GM23338 (cell line): Measurements from ENCODE around the gene ZNF511. TPM values are rescaled to one million over a fixed set of nuclear protein-coding genes. Genes with fewer than 3 reads are reported as not detected.

Source experiments
- ATAC-seq: fragments of 200-7000 bp; cut with Tn5 transposase; 3 replicates; pipeline ENCODE4 v1.9.1; 2020
- DNase-seq: peaks from one replicate; pipeline ENCODE4 v3.0.0-alpha.2; 2015; ENCODE audit warnings: low spot score
- H2AFZ ChIP-seq: fragments of 200-600 bp; sonication (generic); 2 replicates; pipeline ENCODE4 v1.8.0; 2016; ENCODE audit warnings: antibody characterized with exemption, mild to moderate bottlenecking, moderate library complexity
- H3F3A ChIP-seq: fragments of 200-600 bp; sonication (generic); replicated peaks from 2 replicates; pipeline ENCODE4 v1.8.0; 2017; ENCODE audit warnings: antibody characterized with exemption, mixed run types, low read depth
- H3K27ac ChIP-seq: fragments of 200-600 bp; sonication (generic); 2 replicates; pipeline ENCODE4 v1.6.1; 2016; ENCODE audit warnings: low read depth
- H3K27me3 ChIP-seq: fragments of 200-600 bp; sonication (generic); 2 replicates; pipeline ENCODE4 v1.8.0; 2016; ENCODE audit warnings: mild to moderate bottlenecking, mixed run types, moderate library complexity; ENCODE audit not compliant: insufficient read depth
- H3K36me3 ChIP-seq: fragments of 200-600 bp; sonication (generic); 2 replicates; pipeline ENCODE4 v1.8.0; 2016; ENCODE audit warnings: mild to moderate bottlenecking; ENCODE audit not compliant: insufficient read depth
- H3K4me1 ChIP-seq: fragments of 200-600 bp; sonication (generic); 2 replicates; pipeline ENCODE4 v1.8.0; 2016; ENCODE audit warnings: mild to moderate bottlenecking, moderate library complexity; ENCODE audit not compliant: insufficient read depth
- H3K4me2 ChIP-seq: fragments of 200-600 bp; sonication (generic); 2 replicates; pipeline ENCODE4 v1.7.1; 2017; ENCODE audit warnings: mixed run types
- H3K4me3 ChIP-seq: fragments of 200-600 bp; sonication (generic); 2 replicates; pipeline ENCODE4 v1.6.1; 2016; ENCODE audit warnings: mixed run types
- H3K79me2 ChIP-seq: fragments of 200-600 bp; sonication (generic); replicated peaks from 2 replicates; pipeline ENCODE4 v1.8.0; 2017; ENCODE audit warnings: mild to moderate bottlenecking; ENCODE audit not compliant: insufficient read depth
- H3K9me2 ChIP-seq: fragments of 200-600 bp; sonication (generic); 2 replicates; pipeline ENCODE4 v1.8.0; 2017; ENCODE audit not compliant: insufficient read depth
- H4K20me1 ChIP-seq: fragments of 200-600 bp; sonication (generic); replicated peaks from 2 replicates; pipeline ENCODE4 v1.8.0; 2017; ENCODE audit warnings: mild to moderate bottlenecking; ENCODE audit not compliant: insufficient read depth
- H3K27ac Mint-ChIP-seq: 2 replicates; pipeline ENCODE4 v1.8.0; 2020; ENCODE audit warnings: inconsistent platforms, mild to moderate bottlenecking, moderate library complexity, mixed read lengths
- H3K27me3 Mint-ChIP-seq: 3 replicates; pipeline ENCODE4 v1.8.0; 2022; ENCODE audit warnings: low read depth, mild to moderate bottlenecking, moderate library complexity, mixed read lengths, inconsistent platforms; ENCODE audit not compliant: insufficient read depth, poor library complexity
- H3K36me3 Mint-ChIP-seq: 3 replicates; pipeline ENCODE4 v1.8.0; 2021; ENCODE audit warnings: low read depth, mild to moderate bottlenecking, inconsistent platforms, moderate library complexity, mixed read lengths
- H3K4me1 Mint-ChIP-seq: 3 replicates; pipeline ENCODE4 v1.8.0; 2020; ENCODE audit warnings: mild to moderate bottlenecking, inconsistent platforms, mixed read lengths
- H3K4me3 Mint-ChIP-seq: 3 replicates; pipeline ENCODE4 v1.8.0; 2021; ENCODE audit warnings: moderate library complexity, mild to moderate bottlenecking, inconsistent platforms, mixed read lengths
- H3K9me3 Mint-ChIP-seq: 3 replicates; pipeline ENCODE4 v1.8.0; 2020; ENCODE audit warnings: moderate library complexity, mild to moderate bottlenecking, inconsistent platforms, mixed read lengths
- CREB1 ChIP-seq: fragments of 250-450 bp; sonication (Bioruptor Pico); IDR thresholded peaks from 2 replicates; pipeline ENCODE4 v1.5.0; 2020; ENCODE audit warnings: low read depth, mild to moderate bottlenecking, moderate library complexity
- CTCF ChIP-seq, 2 experiments: fragments of 200-600 bp in 1 of 2; sonication (generic) in 1 of 2; conservative IDR thresholded peaks; 2 replicates each; pipeline versions ENCODE4 v1.5.1 to v1.6.1; 2016 to 2017; ENCODE audit warnings: antibody characterized with exemption in 2 of 2, low read depth in 2 of 2, mild to moderate bottlenecking in 2 of 2, moderate library complexity in 1 of 2
- EZH2 ChIP-seq: fragments of 200-600 bp; sonication (generic); IDR thresholded peaks from one replicate; pipeline ENCODE4 v1.8.0; 2017; ENCODE audit warnings: antibody characterized with exemption, mild to moderate bottlenecking, low read depth; ENCODE audit not compliant: unreplicated experiment
- EZH2phosphoT487 ChIP-seq: fragments of 200-600 bp; sonication (generic); IDR thresholded peaks from one replicate; pipeline ENCODE4 v1.8.1; 2018; ENCODE audit warnings: antibody characterized with exemption; ENCODE audit not compliant: unreplicated experiment
- JUNB ChIP-seq: IDR thresholded peaks from one replicate; pipeline ENCODE4 v1.6.1; 2016; ENCODE audit warnings: antibody characterized with exemption; ENCODE audit not compliant: unreplicated experiment
- POLR2AphosphoS5 ChIP-seq: IDR thresholded peaks from 2 replicates; pipeline ENCODE4 v1.6.1; 2016; ENCODE audit warnings: antibody characterized with exemption, low read depth
- REST ChIP-seq: IDR thresholded peaks from one replicate; pipeline ENCODE4 v1.6.1; 2018; ENCODE audit warnings: antibody characterized with exemption; ENCODE audit not compliant: unreplicated experiment
- STAT1 ChIP-seq: IDR thresholded peaks from one replicate; pipeline ENCODE4 v1.6.1; 2016; ENCODE audit warnings: antibody characterized with exemption; ENCODE audit not compliant: unreplicated experiment
- ZNF114 ChIP-seq: fragments of 250-450 bp; sonication (Bioruptor Pico); IDR thresholded peaks from 2 replicates; pipeline ENCODE4 v1.5.0; 2020; ENCODE audit warnings: mild to moderate bottlenecking, moderate library complexity
- ZNF462 ChIP-seq: fragments of 250-450 bp; sonication (Bioruptor Pico); IDR thresholded peaks from 2 replicates; pipeline ENCODE4 v1.5.0; 2020; ENCODE audit warnings: mild to moderate bottlenecking, moderate library complexity
- polyA plus RNA-seq: library from polyadenylated mRNA; unstranded; fragments of >200 nt; fragmentation: Nextera tagmentation; extraction: Ambion mirVana; gene quantifications from 2 replicates; pipeline ENCODE4 v1.2.1, GENCODE V29; 2016
- total RNA-seq: library from RNA; depleted of rRNA; stranded (reverse); fragments of >200 nt; shearing (Covaris generic); gene quantifications from 2 replicates; pipeline ENCODE4 v1.2.3, GENCODE V29; 2014
- TF ChIP-seq, protein P1 (sequence below): IDR thresholded peaks from 2 replicates; pipeline ENCODE4 v1.6.1; 2016; ENCODE audit warnings: antibody characterized with exemption

The ZNF511 gene
- total and polyA plus RNA-seq, 2 experiments from 2014 or later = 41.3 to 104 TPM

- DNase-seq (no peak), ATAC-seq (no peak)
- no peak overlapping the region for H3K27ac ChIP-seq
- H3K4me3 ChIP-seq = no peak overlapping the region
- H3K4me2 ChIP-seq = no peak overlapping the region
- Mint-ChIP-seq H3K4me1 (no peaks in the 10 kb centered on the region; the same call in 2 of the 3 replicates), H3K27ac (no peak overlapping the region), H3K9me3 (peaks cover 2% of the 10 kb centered on the region; the same call in 2 of the 3 replicates), H3K27me3 (peaks cover 13% of the 10 kb centered on the region), H3K4me3 (no peak overlapping the region), H3K36me3 (peaks cover 22% of the 10 kb centered on the region)
- H3F3A ChIP-seq = peaks cover 13% of the 10 kb centered on the region
- no peaks in the 10 kb centered on the region for H3K27me3 ChIP-seq
- H3K79me2 ChIP-seq = peaks cover 6% of the 10 kb centered on the region
- H3K9me2 ChIP-seq = no peaks in the 10 kb centered on the region
- peaks cover 4% of the 10 kb centered on the region for H4K20me1 ChIP-seq
- H2AFZ ChIP-seq = no peak overlapping the region
- H3K36me3 ChIP-seq = peaks cover 5% of the 10 kb centered on the region; the same call in 1 of the 2 replicates
- TF ChIP-seq CTCF (conservative IDR thresholded peaks at IDR 0.05; ENCODE audit: low read depth in 2 of 2) (no peak), EZH2 (no peak), CREB1 (CRISPR knock-in tag) (no peak), ZNF114 (no peak), POLR2AphosphoS5 (no peak), REST (no peak), EZH2phosphoT487 (no peak), ZNF462 (no peak), JUNB (no peak), STAT1 (no peak)
- TF ChIP-seq, protein P1, sequence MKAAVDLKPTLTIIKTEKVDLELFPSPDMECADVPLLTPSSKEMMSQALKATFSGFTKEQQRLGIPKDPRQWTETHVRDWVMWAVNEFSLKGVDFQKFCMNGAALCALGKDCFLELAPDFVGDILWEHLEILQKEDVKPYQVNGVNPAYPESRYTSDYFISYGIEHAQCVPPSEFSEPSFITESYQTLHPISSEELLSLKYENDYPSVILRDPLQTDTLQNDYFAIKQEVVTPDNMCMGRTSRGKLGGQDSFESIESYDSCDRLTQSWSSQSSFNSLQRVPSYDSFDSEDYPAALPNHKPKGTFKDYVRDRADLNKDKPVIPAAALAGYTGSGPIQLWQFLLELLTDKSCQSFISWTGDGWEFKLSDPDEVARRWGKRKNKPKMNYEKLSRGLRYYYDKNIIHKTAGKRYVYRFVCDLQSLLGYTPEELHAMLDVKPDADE = no peak
- H3K4me1 ChIP-seq = peaks cover 2% of the 10 kb centered on the region; the same call in 1 of the 2 replicates
Observed at GRCh38 chr10:133312769-133313145, 4.0 kb downstream of the ZNF511 start.
